HEK293 (cell line): Measurements from ENCODE around the gene ADAT2.
A peak's percentile ranks its signal among the peaks of the same experiment; 100 is the strongest.

Experiments
- AEBP2 ChIP-seq: fragments of 450-650 bp; formaldehyde crosslinking; IDR thresholded peaks from 2 replicates; pipeline ENCODE4 v1.5.1; 2016; ENCODE audit warnings: missing biosample characterization, missing genetic modification characterization, borderline replicate concordance
- ATF2 ChIP-seq: fragments of 450-650 bp; formaldehyde crosslinking; IDR thresholded peaks from 2 replicates; pipeline ENCODE4 v1.5.1; 2016; ENCODE audit warnings: missing biosample characterization, missing genetic modification characterization, low read depth
- BCL11B ChIP-seq: fragments of 450-650 bp; formaldehyde crosslinking; IDR thresholded peaks from 2 replicates; pipeline ENCODE4 v1.5.1; 2016; ENCODE audit warnings: low read depth, missing biosample characterization, missing genetic modification characterization
- CTCF ChIP-seq: fragments of 450-650 bp; formaldehyde crosslinking; IDR thresholded peaks from 2 replicates; pipeline ENCODE4 v1.5.1; 2016; ENCODE audit warnings: missing biosample characterization, missing genetic modification characterization
- FEZF1 ChIP-seq: fragments of 450-650 bp; formaldehyde crosslinking; IDR thresholded peaks from 2 replicates; pipeline ENCODE4 v1.5.1; 2016; ENCODE audit warnings: missing biosample characterization, missing genetic modification characterization
- IKZF3 ChIP-seq: fragments of 450-650 bp; IDR thresholded peaks from 2 replicates; pipeline ENCODE4 v1.5.0; 2018; ENCODE audit warnings: missing biosample characterization, mild to moderate bottlenecking, missing genetic modification characterization, moderate library complexity
- MZF1 ChIP-seq: fragments of 450-650 bp; formaldehyde crosslinking; IDR thresholded peaks from 2 replicates; pipeline ENCODE4 v1.5.1; 2017; ENCODE audit warnings: missing biosample characterization, missing genetic modification characterization, borderline replicate concordance
- PRDM6 ChIP-seq: fragments of 450-650 bp; formaldehyde crosslinking; IDR thresholded peaks from 2 replicates; pipeline ENCODE4 v1.5.1; 2017; ENCODE audit warnings: missing biosample characterization, missing genetic modification characterization
- RBAK ChIP-seq: fragments of 450-650 bp; formaldehyde crosslinking; IDR thresholded peaks from 2 replicates; pipeline ENCODE4 v1.5.1; 2016; ENCODE audit warnings: missing biosample characterization, missing genetic modification characterization
- SCRT1 ChIP-seq: fragments of 450-650 bp; formaldehyde crosslinking; IDR thresholded peaks from 2 replicates; pipeline ENCODE4 v1.5.1; 2016; ENCODE audit warnings: missing biosample characterization, missing genetic modification characterization, borderline replicate concordance
- TCF7L2 ChIP-seq: IDR thresholded peaks from 2 replicates; pipeline ENCODE4 v1.6.1; 2011; ENCODE audit warnings: low read depth, mild to moderate bottlenecking, inconsistent platforms, low read length, moderate library complexity, borderline replicate concordance
- WT1 ChIP-seq: fragments of 450-650 bp; formaldehyde crosslinking; IDR thresholded peaks from 2 replicates; pipeline ENCODE4 v1.5.1; 2016; ENCODE audit warnings: missing biosample characterization, missing genetic modification characterization
- ZNF114 ChIP-seq: fragments of 450-650 bp; formaldehyde crosslinking; IDR thresholded peaks from 2 replicates; pipeline ENCODE4 v1.5.0; 2017; ENCODE audit warnings: missing biosample characterization, missing genetic modification characterization
- ZNF121 ChIP-seq: fragments of 450-650 bp; formaldehyde crosslinking; IDR thresholded peaks from 2 replicates; pipeline ENCODE4 v1.5.1; 2016; ENCODE audit warnings: missing biosample characterization, missing genetic modification characterization
- ZNF16 ChIP-seq: fragments of 450-650 bp; formaldehyde crosslinking; IDR thresholded peaks from 2 replicates; pipeline ENCODE4 v1.5.1; 2016; ENCODE audit warnings: low read depth, missing biosample characterization, missing genetic modification characterization
- ZNF19 ChIP-seq: fragments of 450-650 bp; formaldehyde crosslinking; IDR thresholded peaks from 2 replicates; pipeline ENCODE4; 2016; ENCODE audit warnings: missing biosample characterization, missing genetic modification characterization, low read depth
- ZNF24 ChIP-seq: fragments of 450-650 bp; formaldehyde crosslinking; IDR thresholded peaks from 2 replicates; pipeline ENCODE4 v1.5.1; 2016; ENCODE audit warnings: missing biosample characterization, missing genetic modification characterization
- ZNF341 ChIP-seq: fragments of 450-650 bp; formaldehyde crosslinking; IDR thresholded peaks from 2 replicates; pipeline ENCODE4; 2016; ENCODE audit warnings: low read depth, missing biosample characterization, missing genetic modification characterization
- ZNF350 ChIP-seq: fragments of 450-650 bp; formaldehyde crosslinking; IDR thresholded peaks from 2 replicates; pipeline ENCODE4 v1.5.0; 2017; ENCODE audit warnings: missing biosample characterization, mild to moderate bottlenecking, missing genetic modification characterization
- ZNF404 ChIP-seq: fragments of 450-650 bp; formaldehyde crosslinking; IDR thresholded peaks from 2 replicates; pipeline ENCODE4 v1.5.1; 2017; ENCODE audit warnings: missing biosample characterization, missing genetic modification characterization
- ZNF510 ChIP-seq: fragments of 450-650 bp; formaldehyde crosslinking; IDR thresholded peaks from 2 replicates; pipeline ENCODE4 v1.5.1; 2018; ENCODE audit warnings: mild to moderate bottlenecking, missing genetic modification characterization, missing biosample characterization; ENCODE audit not compliant: insufficient replicate concordance
- ZNF621 ChIP-seq: fragments of 450-650 bp; formaldehyde crosslinking; IDR thresholded peaks from 2 replicates; pipeline ENCODE4 v1.5.1; 2017; ENCODE audit warnings: missing biosample characterization, missing genetic modification characterization
- ZNF670 ChIP-seq: fragments of 450-650 bp; formaldehyde crosslinking; IDR thresholded peaks from 2 replicates; pipeline ENCODE4 v1.5.1; 2016; ENCODE audit warnings: missing biosample characterization, missing genetic modification characterization, low read depth
- ZNF677 ChIP-seq: fragments of 450-650 bp; IDR thresholded peaks from 2 replicates; pipeline ENCODE4 v1.5.0; 2018; ENCODE audit warnings: missing biosample characterization, mild to moderate bottlenecking, missing genetic modification characterization, moderate library complexity
- ZNF830 ChIP-seq: fragments of 450-650 bp; IDR thresholded peaks from 2 replicates; pipeline ENCODE4 v1.5.0; 2018; ENCODE audit warnings: missing biosample characterization, missing genetic modification characterization, low read depth, mild to moderate bottlenecking, moderate library complexity
- ZSCAN4 ChIP-seq: fragments of 450-650 bp; formaldehyde crosslinking; IDR thresholded peaks from 2 replicates; pipeline ENCODE4 v1.5.1; 2017; ENCODE audit warnings: missing biosample characterization, missing genetic modification characterization
- TF ChIP-seq, protein P1 (sequence below): fragments of 450-650 bp; formaldehyde crosslinking; IDR thresholded peaks from 2 replicates; pipeline ENCODE4 v1.5.1; 2016; ENCODE audit warnings: missing biosample characterization, missing genetic modification characterization
- TF ChIP-seq, protein P2 (sequence below): fragments of 450-650 bp; formaldehyde crosslinking; IDR thresholded peaks from 2 replicates; pipeline ENCODE4 v1.5.1; 2016; ENCODE audit warnings: missing biosample characterization, missing genetic modification characterization

ADAT2 gene

DNA sequence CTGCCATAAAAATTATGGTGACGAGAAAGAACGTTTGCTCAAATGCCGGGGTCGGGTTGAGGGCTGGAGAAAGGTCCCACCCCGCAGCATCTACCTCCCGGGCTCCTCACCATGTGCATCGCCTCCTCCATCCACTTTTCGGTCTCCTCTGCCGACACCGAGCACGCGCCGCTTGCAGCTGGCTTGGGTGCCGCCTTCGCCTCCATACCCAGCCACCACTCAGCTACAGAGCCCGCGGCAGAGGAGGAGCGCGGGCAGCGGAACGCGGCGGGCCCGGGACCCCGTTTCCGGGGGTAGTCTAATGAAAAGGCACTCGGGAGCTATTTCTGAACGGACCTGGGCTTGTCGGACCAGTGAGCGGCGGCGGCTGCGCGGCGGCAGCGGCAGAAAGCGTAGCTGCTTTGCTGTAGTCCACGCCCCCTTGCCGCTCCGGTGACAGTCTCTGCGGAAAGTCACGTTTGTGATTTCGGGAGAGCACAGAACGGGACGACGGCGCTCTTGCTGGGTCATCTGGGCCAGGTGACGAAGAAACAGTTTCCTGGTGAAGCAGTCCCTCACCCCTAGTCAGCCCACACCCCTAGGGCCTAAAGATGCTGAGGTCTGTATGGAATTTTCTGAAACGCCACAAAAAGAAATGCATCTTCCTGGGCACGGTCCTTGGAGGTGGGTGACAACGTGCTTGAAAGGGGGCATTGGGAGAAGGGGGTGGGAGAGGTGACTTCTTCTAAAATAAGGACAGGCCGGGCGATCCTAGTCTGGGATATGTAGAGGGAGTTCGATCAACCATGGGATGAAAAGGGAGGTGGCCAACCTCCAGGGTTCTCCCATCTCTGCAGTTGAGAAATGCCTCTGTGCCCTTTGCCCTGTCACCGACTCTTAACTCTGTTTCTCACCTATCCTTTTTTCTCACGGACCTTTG lies at the start of gene ADAT2, which contains the start of gene PEX3 (continued):
- TF ChIP-seq ZSCAN4 (tag by site-specific recombination) (peak; percentile 71), ZNF670 (tag by site-specific recombination) (no peak), MZF1 (tag by site-specific recombination) (no peak; the same call in 1 of the 2 replicates), TCF7L2 (no peak), AEBP2 (tag by site-specific recombination) (peak; percentile 78; the same call in 1 of the 2 replicates), ZNF621 (tag by site-specific recombination) (no peak), ZNF830 (no peak), BCL11B (tag by site-specific recombination) (no peak; the same call in 1 of the 2 replicates), WT1 (tag by site-specific recombination) (peak; percentile 57; the same call in 1 of the 2 replicates), ZNF404 (no peak), ZNF19 (tag by site-specific recombination) (no peak), ZNF510 (tag by site-specific recombination) (no peak), ZNF24 (peak; percentile 99), CTCF (tag by site-specific recombination) (peak; percentile 27; the same call in 1 of the 2 replicates), ZNF341 (tag by site-specific recombination) (peak; percentile 64), ZNF16 (tag by site-specific recombination) (peak; percentile 28; the same call in 1 of the 2 replicates), ZNF677 (tag by site-specific recombination) (peak; percentile 66; the same call in 1 of the 2 replicates), FEZF1 (tag by site-specific recombination) (peak; percentile 61), ATF2 (no peak), ZNF350 (tag by site-specific recombination) (peak; percentile 91), ZNF114 (tag by site-specific recombination) (no peak), SCRT1 (tag by site-specific recombination) (no peak), RBAK (tag by site-specific recombination) (no peak; the same call in 1 of the 2 replicates), PRDM6 (tag by site-specific recombination) (no peak), ZNF121 (tag by site-specific recombination) (peak; percentile 56; the same call in 1 of the 2 replicates), IKZF3 (peak; percentile 75)
- TF ChIP-seq, protein P1, sequence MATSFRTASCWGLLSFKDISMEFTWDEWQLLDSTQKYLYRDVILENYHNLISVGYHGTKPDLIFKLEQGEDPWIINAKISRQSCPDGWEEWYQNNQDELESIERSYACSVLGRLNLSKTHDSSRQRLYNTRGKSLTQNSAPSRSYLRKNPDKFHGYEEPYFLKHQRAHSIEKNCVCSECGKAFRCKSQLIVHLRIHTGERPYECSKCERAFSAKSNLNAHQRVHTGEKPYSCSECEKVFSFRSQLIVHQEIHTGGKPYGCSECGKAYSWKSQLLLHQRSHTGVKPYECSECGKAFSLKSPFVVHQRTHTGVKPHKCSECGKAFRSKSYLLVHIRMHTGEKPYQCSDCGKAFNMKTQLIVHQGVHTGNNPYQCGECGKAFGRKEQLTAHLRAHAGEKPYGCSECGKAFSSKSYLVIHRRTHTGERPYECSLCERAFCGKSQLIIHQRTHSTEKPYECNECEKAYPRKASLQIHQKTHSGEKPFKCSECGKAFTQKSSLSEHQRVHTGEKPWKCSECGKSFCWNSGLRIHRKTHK: peak; percentile 48; the same call in 1 of the 2 replicates
- TF ChIP-seq, protein P2, sequence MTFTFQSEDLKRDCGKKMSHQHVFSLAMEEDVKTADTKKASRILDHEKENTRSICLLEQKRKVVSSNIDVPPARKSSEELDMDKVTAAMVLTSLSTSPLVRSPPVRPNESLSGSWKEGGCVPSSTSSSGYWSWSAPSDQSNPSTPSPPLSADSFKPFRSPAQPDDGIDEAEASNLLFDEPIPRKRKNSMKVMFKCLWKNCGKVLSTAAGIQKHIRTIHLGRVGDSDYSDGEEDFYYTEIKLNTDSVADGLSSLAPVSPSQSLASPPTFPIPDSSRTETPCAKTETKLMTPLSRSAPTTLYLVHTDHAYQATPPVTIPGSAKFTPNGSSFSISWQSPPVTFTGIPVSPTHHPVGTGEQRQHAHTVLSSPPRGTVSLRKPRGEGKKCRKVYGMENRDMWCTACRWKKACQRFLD (tag by site-specific recombination): no peak
